Glomerular visceral epithelial cell (primary cell): Measurements from ENCODE around the gene WASL.
A peak's percentile ranks its signal among the peaks of the same experiment; 100 is the strongest.
"Not testable (repeated sequence)": the region's sequence is repeated elsewhere in the genome, so short reads cannot be mapped to it uniquely, and the experiment has no call there.

ENCODE experiments used
- DNase-seq: peaks from one replicate; pipeline ENCODE4 v3.0.0-alpha.2; 2016; ENCODE audit errors: extremely low spot score

WASL gene

GRCh38 chr7:123732413-123733091 is 16.3 kb downstream of the WASL start:
- DNase-seq = no peak

- DNase-seq = no peak
Observed at GRCh38 chr7:123729218-123729578, 19.6 kb downstream of the WASL start.

- peak; percentile 72 for DNase-seq
Observed at GRCh38 chr7:123727071-123727837, 21.5 kb downstream of the WASL start.

DNA sequence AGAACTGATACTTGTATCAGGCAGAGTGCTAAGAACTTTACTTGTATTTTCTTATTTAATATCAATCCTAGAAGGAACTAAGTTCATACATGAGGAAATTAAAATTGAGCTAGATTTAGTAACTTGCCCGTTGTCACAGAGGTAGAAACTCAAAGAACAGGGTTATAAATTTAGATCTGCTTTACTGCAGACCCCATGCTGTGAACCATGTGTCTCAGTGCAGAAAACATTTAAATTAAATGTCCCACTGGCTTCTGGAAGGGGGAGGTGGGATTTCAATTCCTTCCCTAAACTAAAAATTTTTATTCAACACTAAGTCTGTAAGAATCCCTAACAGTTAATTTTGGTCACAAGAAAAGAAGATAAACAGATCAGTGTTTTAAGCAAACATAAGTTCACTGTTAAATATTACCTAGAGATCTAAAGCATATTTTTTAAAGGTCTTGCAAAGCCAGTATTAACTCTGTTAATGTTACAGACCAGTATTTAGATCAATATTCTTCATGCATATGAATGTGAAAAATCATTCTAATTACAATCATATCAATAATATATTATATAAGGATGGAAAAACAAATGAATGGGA is 23.1 kb downstream of the WASL start:
- no peak for DNase-seq

DNA sequence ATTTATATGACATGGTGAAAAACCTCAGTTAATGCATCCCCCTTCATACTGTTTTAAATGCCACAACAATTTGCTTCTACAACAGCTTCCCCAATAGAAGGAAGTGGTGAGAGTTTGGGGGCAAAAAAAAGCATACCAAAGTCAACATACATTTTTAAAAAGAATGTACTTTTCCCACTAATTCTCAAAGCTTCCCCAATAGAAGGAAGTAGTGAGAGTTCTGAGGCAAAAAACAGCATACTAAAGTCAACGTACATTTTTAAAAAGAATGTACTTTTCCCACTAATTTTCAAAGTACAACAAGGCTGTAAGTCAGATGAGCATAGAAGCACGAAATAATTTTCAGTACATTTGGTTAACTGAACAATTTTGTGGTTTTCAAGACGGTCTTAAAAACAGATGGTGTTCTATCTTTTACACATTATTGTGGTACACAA is 24.0 kb downstream of the WASL start:
- no peak for DNase-seq

DNA sequence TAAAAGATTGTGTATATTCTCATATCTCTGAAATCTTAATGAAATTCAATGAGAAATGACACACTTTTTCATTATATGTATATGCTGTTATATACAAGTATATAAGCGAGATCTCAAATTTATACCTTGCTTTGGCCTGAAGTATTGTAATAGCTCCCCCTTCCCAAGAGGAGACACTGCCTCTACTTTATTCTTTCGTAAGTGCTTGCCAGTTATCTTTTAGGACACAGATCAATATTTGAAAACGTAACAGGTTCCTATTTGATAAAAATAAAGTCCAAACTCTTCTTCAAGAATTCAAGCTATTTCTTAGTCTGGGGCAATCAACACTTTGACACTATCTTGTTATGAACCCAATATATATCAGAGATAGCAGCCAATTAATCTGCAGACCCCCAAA is 24.9 kb downstream of the WASL start:
- DNase-seq = no peak

DNA sequence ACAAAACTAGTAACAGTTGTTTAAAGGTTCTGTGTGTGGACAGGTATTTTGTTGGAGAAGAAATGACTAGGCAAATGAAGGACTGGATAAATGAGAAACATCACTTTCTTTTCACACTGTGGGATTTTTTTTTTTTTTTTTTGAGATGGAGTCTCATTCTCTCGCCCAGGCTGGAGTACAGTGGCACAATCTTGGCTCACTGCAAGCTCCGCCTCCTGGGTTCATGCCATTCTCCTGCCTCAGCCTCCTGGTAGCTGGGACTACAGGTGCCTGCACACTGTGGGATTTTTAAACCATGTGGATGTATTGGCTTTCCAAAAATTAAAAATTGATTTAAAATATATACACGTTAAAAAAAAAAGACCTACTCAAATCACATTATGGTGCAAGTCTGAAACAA is 28.3 kb downstream of the WASL start:
- DNase-seq = not testable (repeated sequence)

DNA sequence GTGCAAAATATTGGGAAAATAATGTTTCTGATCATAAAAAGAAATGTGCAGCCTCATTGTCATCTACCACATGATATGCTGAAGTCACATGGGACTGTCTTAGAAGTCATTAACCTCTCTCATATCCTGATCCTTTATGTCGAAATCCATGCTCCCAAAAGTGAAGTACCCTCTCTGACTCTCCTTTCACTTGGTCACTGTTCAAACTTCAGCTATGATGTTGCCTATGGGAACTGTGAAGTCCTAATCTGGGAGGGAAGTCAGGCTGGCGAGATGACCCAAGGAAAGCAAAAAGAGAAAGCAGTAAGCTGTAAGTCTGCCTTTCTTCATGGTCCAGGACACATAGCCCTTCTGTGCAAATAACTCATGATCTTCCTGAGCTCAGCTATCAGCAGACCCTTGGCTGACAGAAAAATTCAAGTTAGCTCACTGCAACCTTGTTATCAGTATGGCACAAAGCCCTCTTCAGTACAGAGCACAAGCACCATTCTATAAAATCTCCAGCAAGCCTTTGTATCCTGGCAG is 29.5 kb downstream of the WASL start:
- DNase-seq = no peak

- DNase-seq = no peak
Observed at GRCh38 chr7:123718773-123719172, 30.0 kb downstream of the WASL start.

DNA sequence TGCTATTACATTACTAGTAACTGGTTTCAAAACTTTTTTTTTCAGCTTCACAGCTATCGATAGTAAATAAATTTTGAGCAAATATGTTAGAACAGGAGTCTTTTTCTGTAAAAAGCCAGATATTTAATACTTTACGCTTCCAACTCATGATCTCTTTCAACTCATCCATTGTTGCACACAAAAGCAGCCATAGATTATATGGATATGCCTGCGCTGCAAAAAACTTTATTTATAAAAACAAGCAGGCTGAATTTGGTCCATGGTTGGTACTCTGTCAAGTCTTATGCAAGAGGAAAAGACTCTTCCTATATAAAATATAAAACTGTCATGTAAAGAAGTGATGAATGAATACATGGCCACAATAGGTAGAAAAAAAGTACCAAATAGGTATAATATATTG is 31.1 kb downstream of the WASL start:
- DNase-seq = no peak

DNA sequence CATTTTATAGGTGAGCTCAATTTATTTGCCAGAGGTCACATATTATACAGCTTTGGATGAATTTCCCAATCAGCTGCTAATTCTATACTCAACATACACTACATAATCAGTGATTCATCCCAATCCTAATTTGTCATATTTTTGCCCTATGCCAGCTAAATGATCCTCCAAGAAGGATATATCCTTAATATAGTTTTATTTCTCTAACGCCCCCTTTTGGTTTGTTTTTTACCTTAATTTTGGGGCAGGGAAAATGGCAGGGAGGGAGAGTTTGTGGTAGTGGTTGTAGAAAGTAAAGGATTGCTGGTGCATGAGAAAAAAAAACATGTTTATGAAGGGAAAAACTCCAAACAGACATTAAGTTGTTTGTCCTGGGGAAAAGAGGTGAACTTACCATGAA is 31.9 kb downstream of the WASL start:
- DNase-seq = no peak

DNA sequence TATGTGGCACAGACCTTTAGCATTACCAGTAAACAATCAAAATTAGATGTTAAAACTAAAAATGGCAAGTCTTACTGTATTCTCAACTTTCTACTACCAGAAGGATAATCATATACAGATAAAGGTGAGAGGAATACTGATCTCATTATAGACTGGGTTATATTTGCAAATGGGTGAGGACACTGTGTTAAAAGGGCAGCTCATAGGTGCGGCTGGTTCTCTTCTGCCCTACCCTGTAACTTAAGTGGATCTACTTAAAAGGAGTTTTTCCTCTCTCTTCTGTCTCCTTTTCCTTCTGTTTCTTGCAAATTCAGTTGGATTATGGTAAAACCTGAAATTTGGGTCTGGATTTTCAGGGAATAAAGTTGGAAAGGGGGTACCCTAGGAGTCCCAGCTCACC is 33.0 kb downstream of the WASL start:
- DNase-seq = no peak

DNA sequence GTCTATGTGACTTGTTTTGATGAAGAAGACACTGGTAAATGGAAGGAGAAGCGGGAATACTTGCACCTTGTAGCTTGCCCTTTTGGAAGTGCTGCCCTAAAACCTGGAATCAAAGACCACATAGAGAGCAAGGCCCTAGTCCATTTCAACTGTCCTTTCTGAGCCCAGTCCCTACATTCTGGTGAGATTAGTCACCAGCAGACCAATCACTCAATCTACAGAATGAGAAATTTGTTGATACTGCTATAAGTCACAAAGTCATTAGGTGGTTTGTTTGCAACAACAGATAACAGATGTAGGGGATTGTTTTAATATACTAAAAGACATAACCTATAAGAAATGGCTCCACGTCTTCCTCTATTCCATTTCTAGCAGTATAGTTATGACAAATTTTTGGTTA is 33.6 kb downstream of the WASL start:
- peak; percentile 14 for DNase-seq

GRCh38 chr7:123714296-123715080 is 34.3 kb downstream of the WASL start:
- DNase-seq = no peak

DNA sequence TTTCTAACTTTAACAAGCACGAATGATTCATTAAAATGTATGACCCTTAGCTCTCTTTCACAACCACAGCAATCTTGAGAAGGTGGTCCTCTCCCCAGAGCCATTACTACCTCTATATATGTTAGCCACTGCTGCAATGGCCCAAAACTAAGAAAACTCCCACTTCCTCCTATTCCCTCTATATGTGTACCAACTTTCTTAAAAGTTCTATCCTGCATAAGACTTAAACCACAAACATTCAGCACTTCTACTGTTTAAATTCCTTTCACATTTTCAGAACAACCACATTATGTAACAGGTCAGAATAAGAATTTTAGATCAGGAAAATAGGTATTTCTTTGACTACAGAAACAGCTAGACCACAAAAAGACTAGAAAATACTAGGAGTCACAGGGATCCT is 36.2 kb downstream of the WASL start:
- peak; percentile 44 for DNase-seq

DNA sequence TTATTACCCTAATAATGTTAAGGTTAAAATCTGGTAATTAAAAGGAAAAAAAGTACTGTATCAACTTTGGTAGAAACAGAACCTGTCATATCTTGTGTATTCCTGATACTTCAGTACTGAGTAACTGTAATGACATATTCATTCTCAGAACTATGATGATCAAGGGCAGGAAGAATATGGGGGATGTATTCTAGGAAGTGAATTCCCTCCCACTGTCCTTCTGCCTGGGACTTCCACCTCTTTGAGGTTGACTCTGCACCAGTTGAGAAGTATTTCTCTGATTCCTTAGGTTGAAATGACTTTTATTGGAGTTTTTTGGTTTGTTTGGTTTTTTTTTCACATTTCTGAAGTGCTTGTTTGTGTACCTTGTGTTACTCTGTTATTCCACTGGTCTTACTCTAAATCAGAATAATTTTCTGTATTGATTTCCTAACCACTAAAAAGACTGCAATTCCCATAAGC is 36.9 kb downstream of the WASL start:
- no peak for DNase-seq

DNA sequence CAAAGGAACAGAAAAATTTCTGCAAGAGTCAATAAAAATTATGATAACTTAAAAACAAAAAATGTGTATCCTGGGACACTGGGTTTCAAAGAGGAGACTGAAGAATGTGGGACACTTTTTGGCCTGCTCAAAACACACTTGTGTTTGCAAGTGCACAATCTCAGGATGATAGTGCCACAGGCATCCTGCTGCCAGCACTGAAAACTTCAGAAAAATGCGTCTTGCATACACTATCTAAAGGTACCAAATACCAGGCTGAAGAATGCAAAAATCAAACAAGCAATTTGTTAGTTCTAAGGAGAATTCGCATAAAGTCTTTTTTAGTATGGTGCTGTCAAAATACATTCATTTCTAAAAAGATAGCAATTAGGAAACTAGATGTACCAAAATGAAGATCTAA is 38.1 kb downstream of the WASL start:
- no peak for DNase-seq

GRCh38 chr7:123709525-123709924 is 39.3 kb downstream of the WASL start:
- DNase-seq = no peak

GRCh38 chr7:123705211-123705901 is 43.4 kb downstream of the WASL start:
- DNase-seq = no peak

DNA sequence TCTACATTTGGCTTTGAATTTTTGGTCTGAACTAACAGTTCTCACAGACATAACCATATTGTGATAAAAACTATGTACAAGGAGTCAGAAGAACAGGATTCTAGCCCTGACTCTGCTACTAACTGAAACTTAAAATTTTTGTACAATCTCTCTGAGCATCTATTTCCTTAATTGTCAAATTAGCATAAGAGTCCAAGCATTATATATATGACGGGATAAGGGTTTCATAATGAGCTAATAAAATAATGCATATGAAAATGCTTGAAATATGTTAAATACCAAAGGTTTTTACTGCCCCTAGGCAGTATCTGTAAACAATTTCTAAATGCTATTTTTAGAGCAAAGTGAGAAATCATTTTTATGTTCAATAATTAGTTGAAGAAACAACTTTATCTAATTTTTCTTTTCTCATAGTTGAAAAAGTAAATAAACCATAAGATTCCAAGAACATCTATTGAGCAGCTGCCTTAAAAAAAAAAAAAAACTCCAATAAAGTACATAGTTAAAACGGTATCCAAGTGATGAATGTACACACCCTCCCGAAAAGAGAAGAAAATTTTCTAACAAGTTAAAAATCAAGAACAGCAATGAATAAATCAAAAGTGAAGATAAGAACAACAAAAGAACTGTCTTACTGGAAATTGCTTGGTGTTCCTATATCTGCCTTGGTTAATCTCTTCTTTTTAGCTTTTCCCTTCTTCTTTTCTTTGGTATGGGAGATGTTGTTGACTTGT is 52.7 kb downstream of the WASL start:
- no peak for DNase-seq

DNA sequence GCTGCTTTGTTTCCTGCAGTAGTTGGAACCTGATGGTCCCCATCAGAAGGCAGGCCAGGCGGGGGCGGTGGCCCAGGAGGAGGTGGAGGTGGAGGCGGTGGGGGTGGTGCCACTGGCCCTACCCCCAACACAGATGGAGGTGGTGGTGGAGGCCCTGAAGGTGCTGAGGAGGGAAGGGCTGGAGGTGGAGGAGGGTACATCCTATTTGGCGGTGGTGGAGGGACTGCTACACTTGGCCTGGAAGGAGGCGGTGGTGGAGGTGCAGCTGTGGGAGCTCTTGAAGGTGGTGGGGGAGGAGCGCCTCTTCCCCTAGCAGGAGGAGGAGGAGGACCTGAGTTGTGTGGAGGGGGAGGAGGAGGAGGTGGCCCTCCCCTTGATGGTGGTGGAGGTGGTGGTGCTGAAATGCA is 56.3 kb downstream of the WASL start:
- DNase-seq = no peak
